Activated CD8-positive, alpha-beta T cell treated with anti-CD3 and anti-CD28 coated beads for 36 hours (primary cell): ENCODE results near the gene RNF157. TPM values are rescaled to one million over a fixed set of nuclear protein-coding genes. Genes with fewer than 3 reads are reported as not detected.
A peak's percentile ranks its signal among the peaks of the same experiment; 100 is the strongest.

Experiments used
- ATAC-seq: fragments of 200-7000 bp; cut with Tn5 transposase; one replicate; pipeline ENCODE4 v1.10.0; 2021; ENCODE audit warnings: mild to moderate bottlenecking, moderate library complexity
- CTCF ChIA-PET: fragments of 350-600 bp; sonication (Branson Sonifier 250); formaldehyde crosslinking; loops from one replicate; lab custom pipeline; 2021; ENCODE audit warnings: antibody characterized with exemption; lab: Charles Lee
- POLR2A ChIA-PET: fragments of 350-600 bp; sonication (Branson Sonifier 250); formaldehyde crosslinking; loops from one replicate; lab custom pipeline; 2021; ENCODE audit warnings: antibody characterized with exemption; lab: Charles Lee
- DNase-seq: peaks from one replicate; pipeline ENCODE4 v3.0.0-alpha.2; 2020
- H3K27ac Mint-ChIP-seq: one replicate; pipeline ENCODE4 v1.8.0; 2021; ENCODE audit warnings: mild to moderate bottlenecking, mixed read lengths
- H3K27me3 Mint-ChIP-seq: one replicate; pipeline ENCODE4 v1.8.0; 2021; ENCODE audit warnings: mixed read lengths
- H3K36me3 Mint-ChIP-seq: one replicate; pipeline ENCODE4 v1.8.0; 2021; ENCODE audit warnings: low read depth, mixed read lengths
- H3K4me1 Mint-ChIP-seq: one replicate; pipeline ENCODE4 v1.8.0; 2021; ENCODE audit warnings: low read depth, mixed read lengths
- H3K4me3 Mint-ChIP-seq: one replicate; pipeline ENCODE4 v1.8.0; 2021; ENCODE audit warnings: mild to moderate bottlenecking, moderate library complexity, mixed read lengths
- H3K9me3 Mint-ChIP-seq: one replicate; pipeline ENCODE4 v1.8.0; 2021; ENCODE audit warnings: mixed read lengths
- CTCF ChIP-seq: fragments of 200-600 bp; IDR thresholded peaks from one replicate; pipeline ENCODE4 v1.8.0; 2022; ENCODE audit warnings: antibody characterized with exemption, mild to moderate bottlenecking
- intact Hi-C: fragments of 100-400 bp; cut with micrococcal nuclease; formaldehyde crosslinking; loops from one replicate; pipeline ENCODE4 v1.10.0; 2022
- total RNA-seq, 2 experiments: library from RNA; stranded (reverse); gene quantifications; one replicate each; pipeline ENCODE4 v1.2.3, GENCODE V29; 2021

Gene RNF157
- total RNA-seq: 10 to 100 TPM; 37.2 to 44.5 TPM

GRCh38 chr17:76240461-76241203, at the start of gene RNF157:
TSS of gene RNF157 (minus strand) at chr17:76240493. CDS start at chr17:76240240, 253 bp downstream.
- DNase-seq (peak; percentile 63), ATAC-seq (peak; percentile 83)
- TF ChIP-seq CTCF: no peak
- H3K4me3 Mint-ChIP-seq: peak within 1 kb of the TSS; percentile 82
- ChIA-PET CTCF (no interaction called here), POLR2A (interaction anchor here (0.6 to 29.4 kb wide), 5 partner anchors 9 to 98 kb away, joined by 3 to 960 read pairs (median 4); partner anchors contain the start of gene UBALD2)
- peaks cover 2% of the 10 kb centered on the region for H3K9me3 Mint-ChIP-seq
- intact Hi-C loops: loop anchor here (5.0 kb wide), 1 partner anchor 43 kb away; no protein-coding TSS in a partner anchor
- H3K36me3 Mint-ChIP-seq: peaks cover 6% of the 10 kb centered on the region
- H3K4me1 Mint-ChIP-seq: peaks cover 60% of the 10 kb centered on the region
- H3K27me3 Mint-ChIP-seq: no peaks in the 10 kb centered on the region
- H3K27ac Mint-ChIP-seq: peak within 1 kb of the TSS; percentile 93

- ATAC-seq (no peak), DNase-seq (no peak)
- H3K36me3 Mint-ChIP-seq: no peaks in the 10 kb centered on the region
- no peaks in the 10 kb centered on the region for H3K9me3 Mint-ChIP-seq
- TF ChIP-seq CTCF: no peak
- H3K4me1 Mint-ChIP-seq: peaks cover 7% of the 10 kb centered on the region
- intact Hi-C loops: no loop called here
- CTCF ChIA-PET: interaction anchor here (1.1 to 7.4 kb wide), 6 partner anchors 10 to 268 kb away, joined by 3 to 236 read pairs (median 26); no protein-coding TSS in a partner anchor
- H3K4me3 Mint-ChIP-seq: no peak overlapping the region
- H3K27ac Mint-ChIP-seq: no peak overlapping the region
- POLR2A ChIA-PET: interaction anchor here (0.8 to 1.6 kb wide), 5 partner anchors 10 to 214 kb away, joined by 3 to 4 read pairs (median 3); no protein-coding TSS in a partner anchor
- no peaks in the 10 kb centered on the region for H3K27me3 Mint-ChIP-seq
Measured at GRCh38 chr17:76281573-76282371, 41.5 kb upstream of the RNF157 start.

- no peak for ATAC-seq
- no peak for DNase-seq
- no peak for TF ChIP-seq CTCF
- CTCF ChIA-PET: interaction anchor here (1.0 to 7.4 kb wide), 24 partner anchors 8 to 355 kb away, joined by 3 to 236 read pairs (median 10); partner anchors contain the start of genes CDK3 and UBALD2
- POLR2A ChIA-PET: interaction anchor here (0.9 to 28.3 kb wide), 9 partner anchors 9 to 198 kb away, joined by 3 to 960 read pairs (median 4); partner anchors contain the start of genes RNF157 and UBALD2
- intact Hi-C loops: no loop called here
- no peaks in the 10 kb centered on the region for H3K36me3 Mint-ChIP-seq
- no peaks in the 10 kb centered on the region for H3K9me3 Mint-ChIP-seq
- no peak overlapping the region for H3K4me3 Mint-ChIP-seq
- peaks cover 15% of the 10 kb centered on the region for H3K4me1 Mint-ChIP-seq
- H3K27me3 Mint-ChIP-seq: no peaks in the 10 kb centered on the region
- no peak overlapping the region for H3K27ac Mint-ChIP-seq
Measured at GRCh38 chr17:76280650-76281049, 40.4 kb upstream of the RNF157 start.

- ATAC-seq: no peak
- TF ChIP-seq CTCF: no peak
- H3K36me3 Mint-ChIP-seq: no peaks in the 10 kb centered on the region
- no peak for DNase-seq
- H3K4me1 Mint-ChIP-seq: peaks cover 20% of the 10 kb centered on the region
- H3K27me3 Mint-ChIP-seq: no peaks in the 10 kb centered on the region
- H3K9me3 Mint-ChIP-seq: no peaks in the 10 kb centered on the region
- no peak overlapping the region for H3K4me3 Mint-ChIP-seq
- ChIA-PET POLR2A (interaction anchor here (0.7 to 28.3 kb wide), 15 partner anchors 8 to 197 kb away, joined by 3 to 960 read pairs (median 4); partner anchors contain the start of genes FOXJ1, RNF157 and UBALD2), CTCF (interaction anchor here (0.6 to 7.4 kb wide), 79 partner anchors 8 to 387 kb away, joined by 3 to 236 read pairs (median 5); partner anchors contain the start of genes CDK3, EXOC7, FOXJ1 and SPHK1)
- intact Hi-C loops: loop anchor here (2.0 kb wide), 1 partner anchor 159 kb away; no protein-coding TSS in a partner anchor
- H3K27ac Mint-ChIP-seq: no peak overlapping the region
Measured at GRCh38 chr17:76279742-76280287, 39.5 kb upstream of the RNF157 start.
